Stimulated activated CD4-positive, alpha-beta T cell treated with anti-CD3 and anti-CD28 coated beads, Interleukin-4, amount 100 ng/mL, for 1 hour (primary cell): Measurements from ENCODE around the gene NKD1.

Experiments used
- DNase-seq: peaks from one replicate; pipeline ENCODE4 v3.0.0-alpha.2; 2020

The NKD1 gene

DNA sequence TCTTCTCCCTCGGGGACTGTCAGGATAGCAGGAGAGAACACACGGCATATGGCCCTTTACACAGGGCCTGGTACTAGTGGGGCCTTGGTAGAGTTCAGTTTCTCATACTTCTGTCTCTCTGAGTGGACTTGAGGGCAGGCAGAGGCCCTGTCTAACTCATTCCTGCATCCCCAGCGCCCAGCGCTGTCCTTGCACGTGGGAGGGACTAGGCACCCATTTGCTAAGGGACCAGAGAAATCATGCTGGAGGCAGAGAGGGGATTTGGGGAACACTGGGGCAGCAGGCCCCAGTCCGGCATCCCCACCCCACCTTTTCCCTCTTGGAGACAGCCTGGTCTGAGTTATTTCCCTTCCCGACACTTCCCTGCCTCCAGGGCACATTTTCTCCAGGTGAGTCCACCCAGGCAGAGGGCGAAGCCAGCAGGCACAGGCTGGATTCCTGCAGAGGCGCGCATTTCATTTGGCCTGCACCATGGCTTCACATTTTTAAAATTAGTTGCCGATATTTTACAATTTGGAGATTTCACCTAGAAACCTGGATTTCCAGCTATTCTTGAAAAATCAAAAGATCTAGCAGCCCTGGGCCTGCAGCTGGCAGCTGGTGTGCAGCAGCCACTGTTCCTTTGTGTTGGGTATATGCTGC, 9.7 kb upstream of the NKD1 start:
- DNase-seq: no peak

- DNase-seq: no peak
These were observed 9.0 kb upstream of the NKD1 start for GRCh38 chr16:50539053-50539695.

DNA sequence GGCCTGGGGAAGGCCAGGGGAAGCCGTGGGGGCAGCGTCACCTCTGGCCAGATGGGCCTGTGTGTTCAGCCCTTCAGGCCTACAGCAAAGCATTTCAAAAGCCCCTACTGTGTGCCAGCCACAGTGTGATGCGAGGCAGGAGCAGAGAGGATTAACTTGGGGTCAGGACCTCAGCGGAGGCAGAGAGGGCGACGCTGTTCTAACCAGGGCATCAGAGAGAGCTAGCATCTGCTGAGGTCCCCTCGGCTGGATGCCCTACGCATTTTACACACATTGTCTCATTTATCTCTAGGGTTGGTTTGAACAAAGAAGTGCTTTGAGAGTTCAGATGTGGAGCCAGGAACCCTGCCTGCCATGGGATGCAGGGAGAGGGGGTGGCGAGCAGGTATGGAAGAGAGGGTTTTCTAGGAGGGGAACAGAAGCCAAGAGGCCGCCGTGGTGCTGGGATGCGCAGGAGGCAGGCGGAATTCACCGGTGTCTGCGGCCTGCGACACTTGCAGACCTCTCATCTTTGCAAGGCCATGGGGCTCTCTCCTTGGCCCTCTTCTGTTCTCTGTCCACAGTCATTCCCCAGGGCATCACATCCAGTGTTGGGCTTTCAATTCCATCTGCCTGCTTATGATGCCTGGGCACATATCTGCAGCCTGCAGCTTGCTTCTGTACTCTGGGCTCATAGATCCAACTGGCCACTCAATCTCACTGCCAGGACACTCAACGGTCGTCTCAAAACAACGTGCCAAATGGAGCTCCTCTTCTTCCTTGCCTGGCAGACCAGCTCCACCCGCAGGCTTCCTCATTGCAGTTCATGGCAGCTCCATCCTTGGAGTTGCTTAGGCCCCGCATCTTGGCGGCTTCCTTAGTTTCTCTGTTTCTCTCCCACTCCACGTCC, 8.1 kb upstream of the NKD1 start:
- DNase-seq: no peak

DNA sequence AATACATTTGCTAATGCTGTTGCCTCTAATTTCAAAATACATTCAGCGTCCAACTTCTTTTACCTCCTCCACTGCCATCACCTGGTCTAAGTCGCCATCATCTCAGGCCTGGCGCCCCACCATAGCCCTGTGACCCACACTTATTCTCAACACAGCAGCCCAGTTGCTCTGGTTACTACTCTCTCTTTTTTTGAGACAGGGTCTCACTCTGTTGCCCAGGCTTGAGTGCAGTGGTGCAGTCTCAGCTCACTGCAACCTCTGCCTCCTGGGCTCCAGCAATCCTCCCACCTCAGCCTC, 7.5 kb upstream of the NKD1 start:
- DNase-seq: no peak

DNA sequence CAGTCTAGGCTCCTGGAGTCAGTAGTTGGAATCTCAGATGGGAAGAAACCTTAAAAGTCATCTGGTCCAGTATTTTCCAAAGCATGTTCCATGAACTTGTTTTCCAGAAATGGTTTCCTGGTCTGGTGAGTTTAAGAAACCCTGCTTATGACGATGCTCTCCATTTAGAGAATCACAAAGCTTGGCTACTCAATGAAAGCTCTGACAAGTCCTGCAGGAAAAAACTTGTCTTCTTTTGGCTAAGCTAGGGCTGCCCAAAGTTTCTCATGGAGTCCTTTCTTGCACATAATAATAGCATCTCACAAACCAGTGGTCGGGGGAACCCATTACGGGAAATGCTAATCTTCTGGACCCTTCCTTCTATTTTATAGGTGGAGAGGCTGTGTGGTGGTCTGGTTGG, 5.5 kb upstream of the NKD1 start:
- no peak for DNase-seq

- DNase-seq: no peak
These were observed 2.1 kb upstream of the NKD1 start for GRCh38 chr16:50546125-50546524.

DNA sequence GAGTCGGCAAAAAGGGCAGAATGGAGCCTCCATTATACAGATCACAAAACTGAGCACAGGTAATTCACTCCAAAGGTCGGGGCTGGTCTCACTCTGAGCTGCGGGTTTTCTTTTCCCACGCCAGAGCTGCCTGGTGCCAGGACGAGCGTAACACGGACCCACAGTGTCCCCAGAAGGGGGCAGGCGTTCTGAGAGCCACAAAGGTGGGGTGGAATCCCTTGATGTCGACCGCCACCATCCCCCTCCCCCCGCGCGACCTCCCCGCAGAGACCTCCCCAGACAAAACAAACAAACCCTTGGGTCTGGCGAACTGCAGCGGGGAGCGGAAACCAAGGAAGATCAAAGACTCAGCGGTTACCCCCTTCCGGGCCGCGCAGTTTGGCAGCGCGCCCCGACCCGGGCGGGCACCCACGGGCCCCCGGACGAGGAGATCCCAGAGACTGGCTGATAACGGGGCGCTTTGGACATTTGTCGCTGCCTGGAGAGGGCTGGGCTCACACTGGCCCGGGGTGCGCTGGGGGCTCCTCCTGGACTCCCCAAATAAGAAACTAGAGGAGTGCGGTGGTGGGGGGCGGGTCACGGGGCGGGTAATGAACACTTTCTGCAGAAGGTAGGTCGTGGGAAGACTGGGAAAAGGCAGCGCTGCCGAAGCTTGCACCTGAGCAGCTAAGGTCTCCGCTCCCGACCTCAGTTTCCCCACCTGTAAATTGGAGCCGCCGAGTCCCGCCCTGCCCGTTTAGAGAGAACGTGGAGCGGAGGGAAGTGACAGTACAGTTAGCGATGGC, 664 bp upstream of the NKD1 start:
- DNase-seq: peak; percentile 48

- DNase-seq: peak; percentile 6
These were observed 839 bp downstream of the NKD1 start for GRCh38 chr16:50548909-50549560.

DNA sequence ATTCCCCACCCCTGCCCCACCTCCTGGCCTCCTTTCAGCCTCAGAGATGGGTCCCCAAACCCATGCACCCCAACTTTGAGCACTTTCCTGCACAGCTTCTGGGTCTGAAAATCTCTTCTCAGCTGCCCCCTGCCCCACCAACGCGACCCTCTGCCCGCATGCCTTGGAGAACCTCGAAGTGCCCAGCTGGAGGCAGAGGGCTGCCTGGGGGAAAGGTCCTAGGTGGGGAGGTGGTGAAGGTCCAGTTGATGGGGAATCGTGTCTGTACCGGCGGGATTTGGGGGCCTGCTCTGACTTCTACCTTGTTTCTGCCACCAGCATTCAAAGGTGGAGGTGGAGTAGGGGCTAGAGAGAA, 1.3 kb downstream of the NKD1 start:
- no peak for DNase-seq

- DNase-seq: peak; percentile 8
These were observed 1.8 kb downstream of the NKD1 start for GRCh38 chr16:50550035-50550434.

- no peak for DNase-seq
These were observed 2.9 kb downstream of the NKD1 start for GRCh38 chr16:50550866-50551641.

DNA sequence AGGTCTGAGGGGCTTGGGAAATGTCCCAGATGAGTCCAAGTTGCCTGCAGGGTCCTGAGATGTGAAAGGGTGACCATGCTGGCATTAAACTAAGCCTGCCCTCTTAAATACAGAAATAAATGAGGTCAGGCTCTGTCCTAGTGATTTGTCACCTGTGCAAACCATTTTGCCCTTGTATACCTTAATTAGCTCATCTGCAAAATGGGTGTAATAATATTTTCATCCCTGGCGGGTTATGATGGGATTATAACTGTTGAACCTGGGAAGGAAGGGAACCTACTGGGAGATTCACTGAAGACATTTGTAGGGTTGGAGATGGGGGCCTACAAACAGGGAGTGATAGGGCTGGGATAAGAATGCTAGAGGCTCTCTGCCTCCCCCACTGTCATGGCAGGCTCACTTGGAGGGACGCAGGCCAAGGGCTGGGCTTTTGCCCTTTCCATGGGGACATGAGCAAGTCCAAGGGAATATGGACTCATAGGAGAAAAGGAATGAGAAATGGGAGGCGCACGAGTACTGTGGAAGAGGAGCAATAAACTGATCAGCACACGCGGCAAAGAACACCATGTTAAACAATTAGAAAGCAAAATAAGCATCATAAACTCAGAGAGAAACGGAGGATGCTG, 4.4 kb downstream of the NKD1 start:
- DNase-seq: no peak

GRCh38 chr16:50553182-50553710, 5.0 kb downstream of the NKD1 start:
- DNase-seq: no peak

- no peak for DNase-seq
These were observed 5.7 kb downstream of the NKD1 start for GRCh38 chr16:50553731-50554360.

DNA sequence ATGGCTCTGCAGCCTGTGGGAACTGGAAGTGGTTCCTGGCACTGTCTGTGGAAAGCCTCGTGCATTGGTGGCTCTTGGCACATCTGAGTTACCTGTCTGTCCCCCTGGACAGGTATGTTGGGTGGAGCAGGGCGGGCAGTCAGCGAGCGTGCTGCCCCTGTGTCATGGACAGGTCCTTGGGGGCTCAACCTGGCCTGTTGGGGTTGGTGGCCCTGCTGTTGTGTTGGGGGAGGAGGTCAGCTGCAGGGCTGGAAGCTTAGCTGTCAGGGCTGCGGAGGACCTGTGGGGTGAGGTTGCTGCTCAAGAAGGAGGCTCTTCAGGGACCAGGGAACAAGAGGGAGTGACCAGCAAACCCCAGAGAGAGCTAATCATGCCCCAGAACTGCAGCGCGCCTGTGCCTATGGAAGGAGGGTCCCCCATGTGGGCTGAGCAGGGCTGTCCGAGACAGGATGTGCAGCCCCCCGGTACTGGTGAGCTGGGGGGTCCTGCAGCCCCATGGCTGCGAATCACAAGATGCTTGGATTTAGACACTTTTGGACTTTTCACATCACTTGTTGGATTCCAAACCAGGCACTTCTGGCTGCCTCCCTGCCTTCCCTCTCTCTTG, 7.2 kb downstream of the NKD1 start:
- DNase-seq: no peak

- no peak for DNase-seq
These were observed 7.9 kb downstream of the NKD1 start for GRCh38 chr16:50555952-50556673.

- DNase-seq: no peak
These were observed 8.8 kb downstream of the NKD1 start for GRCh38 chr16:50557046-50557445.

DNA sequence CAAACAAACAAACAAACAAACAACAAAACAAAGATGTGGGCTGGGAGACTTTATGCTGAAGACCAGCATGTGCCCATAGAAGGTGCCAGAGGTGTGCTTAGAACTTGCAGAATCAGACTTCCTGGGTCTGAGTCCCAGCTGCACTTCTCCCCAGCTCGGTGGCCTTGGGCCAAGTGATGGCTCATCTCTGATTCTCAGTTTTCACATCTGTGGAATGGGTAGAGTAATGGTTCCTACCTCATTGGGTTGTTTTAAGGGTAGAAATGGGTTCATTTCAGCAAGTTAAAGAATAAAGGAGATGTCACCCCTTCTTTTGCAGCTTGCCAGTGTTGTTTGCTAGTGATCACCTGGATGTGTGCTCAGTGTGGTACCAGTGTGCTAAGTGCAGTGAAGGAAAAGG, 10.7 kb downstream of the NKD1 start:
- DNase-seq: no peak

DNA sequence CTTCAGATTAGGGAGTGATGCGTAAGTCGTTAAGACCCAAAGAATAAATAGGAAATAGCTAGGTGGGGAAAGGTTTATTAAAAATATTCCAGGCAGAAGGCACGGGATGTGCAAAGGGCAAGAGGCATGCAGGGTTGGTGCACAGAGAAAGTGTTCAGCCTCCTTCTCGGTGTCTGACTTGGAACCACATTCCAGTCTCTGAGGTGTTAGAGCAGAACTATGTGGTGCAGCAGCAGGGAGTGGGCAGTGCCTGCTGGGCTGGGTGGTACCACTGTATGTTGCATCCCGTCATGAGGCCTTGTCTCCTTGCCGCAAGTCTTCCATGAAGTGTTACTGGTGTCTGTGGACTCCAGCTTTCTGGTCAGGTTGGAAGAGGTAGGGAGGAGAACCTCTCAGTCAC, 11.1 kb downstream of the NKD1 start:
- DNase-seq: no peak
